GM21576 (cell line): ENCODE data around the gene TMEM150C.

Experiments
- ATAC-seq: cut with Tn5 transposase; IDR thresholded peaks from one replicate; pipeline ENCODE4 v1.9.1; 2021; ENCODE audit warnings: mild to moderate bottlenecking, moderate library complexity; ENCODE audit not compliant: unreplicated experiment

TMEM150C gene

DNA sequence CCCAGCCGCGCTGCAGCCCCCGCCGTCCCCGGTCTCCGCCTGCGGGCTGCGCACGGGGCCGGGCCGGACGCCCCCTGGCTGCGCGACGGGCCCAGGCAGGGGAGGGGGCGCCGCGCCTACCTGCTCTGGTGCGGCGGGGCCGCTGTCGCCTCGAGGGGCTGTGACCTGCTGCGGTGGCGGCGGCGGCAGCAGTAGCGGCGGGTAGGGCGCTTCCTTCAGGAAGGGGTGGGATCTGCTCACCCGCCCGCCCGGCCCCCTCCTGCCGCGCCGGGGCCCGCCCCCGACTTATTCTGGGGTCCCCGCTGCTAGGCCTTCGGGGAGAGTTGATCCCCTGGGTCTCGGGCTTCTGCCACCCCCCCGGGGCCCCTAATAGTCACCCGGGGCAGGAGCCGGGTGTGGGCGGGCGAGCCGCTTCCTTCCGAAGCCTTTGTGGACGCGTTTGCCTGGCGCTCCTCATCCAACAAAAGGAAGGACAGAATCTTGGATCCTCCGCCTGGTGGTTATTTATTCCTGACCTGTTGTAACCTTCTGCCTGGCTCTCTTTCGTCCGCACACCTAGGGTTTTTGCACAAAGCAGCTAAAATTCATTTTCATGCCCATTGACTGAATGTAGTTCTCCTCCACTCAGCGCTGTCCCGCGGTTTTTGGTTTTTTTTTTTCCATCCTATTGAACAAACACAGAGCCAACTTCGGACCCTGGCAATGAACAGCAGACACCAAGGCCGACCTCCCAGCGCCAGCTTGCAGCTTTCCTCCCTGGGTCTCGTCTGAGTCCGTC lies at the start of gene TMEM150C:
TMEM150C (minus strand) TSS at position 203 of the 778 bp plus-strand sequence. CDS start 57,331 bp downstream, outside the sequence.
- ATAC-seq, result no peak

DNA sequence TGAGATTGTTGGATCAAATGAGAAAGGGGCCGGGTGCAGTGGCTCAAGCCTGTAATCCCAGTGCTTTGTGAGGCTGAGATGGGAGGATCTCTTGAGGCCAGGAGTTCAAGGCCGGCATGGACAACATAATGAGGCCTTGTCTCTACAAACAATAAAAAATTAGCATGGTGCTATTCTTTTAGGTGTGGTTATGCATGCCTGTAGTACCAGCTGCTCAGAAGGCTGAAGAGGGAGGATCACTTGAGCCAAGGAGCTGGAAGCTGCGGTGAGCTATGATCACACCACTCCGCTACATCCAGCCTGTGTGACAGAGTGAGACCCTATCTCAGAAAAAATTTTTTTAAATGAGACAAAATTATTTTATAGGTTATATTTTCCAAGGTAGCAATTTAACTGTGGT lies 49.7 kb upstream of the TMEM150C start:
- ATAC-seq, result no peak

DNA sequence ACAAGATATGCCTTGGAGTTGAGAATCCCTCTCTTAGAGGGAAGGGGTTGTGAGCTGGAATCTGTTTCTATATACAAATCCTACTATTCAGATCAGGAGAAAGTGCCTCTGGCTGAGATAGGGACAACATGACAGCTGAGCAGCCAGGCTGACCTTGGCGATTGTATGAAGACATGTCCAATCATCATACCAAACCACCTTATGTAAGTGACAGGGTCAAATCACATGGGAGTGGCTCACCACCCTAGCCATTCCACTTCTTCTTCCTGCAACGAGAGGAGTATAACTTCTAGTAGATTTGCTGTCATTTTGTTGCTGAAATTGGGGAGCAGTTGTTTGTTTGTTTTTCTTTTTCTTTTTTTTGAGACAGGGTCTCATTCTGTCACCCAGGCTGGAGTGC lies 48.3 kb upstream of the TMEM150C start:
- ATAC-seq, result no peak

DNA sequence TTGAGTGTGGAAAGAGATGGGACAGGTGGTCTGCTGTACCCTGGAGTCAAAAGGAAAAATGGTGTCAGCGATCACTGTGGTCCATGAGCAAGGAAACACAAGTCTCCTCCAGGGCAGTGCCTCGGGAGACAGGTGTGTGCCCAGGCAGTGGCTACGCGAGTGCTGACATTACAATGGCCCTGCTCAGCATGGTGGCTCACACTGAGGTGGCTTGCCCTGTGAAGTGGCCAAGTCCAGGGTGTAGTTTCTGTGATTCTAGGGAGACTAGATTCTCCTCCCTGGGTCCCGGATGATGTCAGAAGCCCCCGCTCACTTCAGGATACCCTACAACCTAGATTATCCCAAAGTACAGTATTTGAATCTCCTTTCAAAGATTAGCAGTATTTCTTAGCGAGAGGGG lies 44.8 kb upstream of the TMEM150C start:
- ATAC-seq, result no peak

DNA sequence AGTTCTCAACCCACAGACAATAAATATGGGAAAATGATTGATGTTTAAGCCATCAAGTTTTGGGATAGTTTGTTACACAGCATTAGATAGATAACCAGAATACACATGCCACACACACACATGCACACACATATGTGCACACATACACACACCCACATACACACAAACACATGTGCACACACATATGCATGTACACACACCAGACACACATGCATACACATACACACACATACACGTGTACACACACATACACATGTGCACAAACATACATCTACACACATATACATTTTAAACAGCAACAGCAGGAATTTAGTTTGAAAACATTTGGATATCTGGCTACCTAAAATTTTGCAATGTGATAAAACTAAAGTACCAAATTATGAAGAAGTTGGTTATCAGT lies 42.7 kb upstream of the TMEM150C start:
- no peak for ATAC-seq

DNA sequence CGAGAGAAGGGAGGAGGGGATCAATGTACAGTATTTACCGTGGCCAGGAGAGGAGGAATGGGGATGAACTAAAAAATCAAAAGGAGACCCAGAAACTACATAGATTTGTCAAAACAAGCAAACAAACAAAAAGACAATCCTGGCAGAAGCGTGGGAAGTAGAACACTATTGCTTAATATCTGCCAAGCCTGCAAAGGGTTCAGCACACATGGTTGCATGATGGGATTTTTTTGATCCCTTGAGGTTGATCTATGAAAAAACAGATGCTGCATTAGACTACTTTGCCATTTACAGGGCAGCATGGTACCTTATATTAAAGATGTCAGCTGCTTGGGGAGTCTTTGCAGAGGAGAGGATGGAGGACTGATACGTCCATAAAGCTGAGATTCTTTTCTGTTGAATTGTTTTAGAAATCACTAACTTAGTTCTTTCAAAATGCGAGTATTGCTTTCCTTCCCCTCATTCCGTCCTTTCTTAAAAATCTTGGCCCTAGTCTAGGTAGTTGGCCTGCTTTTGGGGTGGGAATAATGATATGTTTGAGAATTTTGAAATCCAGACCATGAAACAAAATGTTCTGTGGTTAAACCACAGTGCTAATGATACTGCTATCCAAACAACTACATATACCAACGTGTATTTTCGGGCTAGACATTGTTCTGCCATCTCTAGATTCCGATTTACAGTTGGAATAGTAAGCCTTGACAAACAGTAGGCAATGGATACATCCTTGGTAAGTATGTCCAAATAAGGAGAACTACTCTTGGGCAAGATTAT lies 39.6 kb upstream of the TMEM150C start:
- ATAC-seq, result no peak

DNA sequence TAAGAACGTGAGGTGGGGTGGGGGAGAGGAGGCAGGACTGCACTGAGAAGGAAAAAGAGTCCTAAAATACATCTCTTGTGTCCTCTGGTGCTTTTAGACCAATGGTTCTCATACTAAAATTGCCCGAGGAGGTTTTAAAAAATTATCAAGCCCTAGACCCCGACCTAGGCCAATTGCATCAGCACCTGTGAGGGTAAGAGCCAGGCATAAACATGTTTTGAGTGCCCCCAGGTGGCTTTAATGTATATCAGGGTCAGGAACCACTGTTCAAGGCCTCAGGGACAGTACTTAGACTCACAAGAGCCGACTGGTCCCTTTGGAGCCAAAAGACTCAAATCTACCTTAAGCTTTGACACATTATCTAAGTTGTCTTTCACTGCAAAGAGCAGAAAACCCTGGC lies 37.5 kb upstream of the TMEM150C start:
- no peak for ATAC-seq

DNA sequence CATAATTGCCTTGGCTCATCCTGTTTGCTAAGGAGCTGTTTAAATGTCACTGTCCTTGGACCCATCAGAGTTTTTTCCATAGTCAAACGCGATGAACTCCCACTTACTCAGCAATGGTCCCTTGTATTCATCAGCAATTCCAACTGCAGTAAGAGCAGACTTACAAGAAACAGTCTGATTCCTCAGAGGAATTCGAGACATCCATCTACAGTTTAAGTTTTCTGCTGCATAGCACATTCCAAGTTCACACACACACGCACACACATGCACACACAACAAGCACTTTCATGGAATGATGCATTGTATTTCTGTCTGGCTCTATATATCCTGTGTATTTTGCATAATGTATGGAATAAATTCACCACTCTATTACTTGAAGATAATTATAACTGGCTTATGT lies 32.7 kb upstream of the TMEM150C start:
- ATAC-seq, result no peak

DNA sequence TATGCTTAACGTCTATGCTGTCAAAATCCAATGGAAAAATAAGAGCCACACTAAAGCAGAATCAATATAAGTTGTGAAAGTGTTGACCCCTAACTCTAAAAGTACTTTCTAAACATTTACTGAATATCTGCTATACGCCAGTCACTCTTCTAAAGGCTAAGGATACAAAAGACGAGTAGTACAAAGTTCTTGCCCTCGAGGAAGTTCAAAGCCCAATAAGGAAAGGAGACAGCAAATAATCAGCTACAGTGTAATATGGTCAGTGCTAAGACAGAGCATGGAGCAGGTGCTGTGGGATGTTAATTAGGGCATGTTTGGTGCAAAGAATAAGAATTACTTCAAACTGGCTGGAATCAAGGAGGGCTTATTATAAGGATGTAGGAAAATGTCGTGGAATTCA lies 31.6 kb upstream of the TMEM150C start:
- ATAC-seq, result no peak

DNA sequence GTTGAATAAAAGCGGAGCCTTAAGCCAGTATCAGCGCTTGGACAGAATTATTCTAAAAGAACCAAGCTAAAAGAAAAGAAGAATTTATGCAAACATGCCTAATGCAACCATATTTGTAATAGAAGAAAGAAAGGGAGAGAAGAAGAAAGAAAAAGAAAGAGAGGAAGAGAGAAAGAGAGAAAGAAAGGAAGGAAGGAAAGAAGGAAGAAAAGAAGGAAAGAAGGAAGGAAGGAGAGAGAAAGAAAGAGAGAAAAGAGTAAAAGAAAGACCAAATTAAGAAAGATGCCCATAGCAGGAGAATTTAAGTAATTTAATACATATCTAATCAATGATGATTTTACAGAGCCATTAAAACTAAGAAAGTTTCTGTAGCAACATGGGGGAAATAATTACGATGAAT lies 30.9 kb upstream of the TMEM150C start:
- ATAC-seq, result no peak

DNA sequence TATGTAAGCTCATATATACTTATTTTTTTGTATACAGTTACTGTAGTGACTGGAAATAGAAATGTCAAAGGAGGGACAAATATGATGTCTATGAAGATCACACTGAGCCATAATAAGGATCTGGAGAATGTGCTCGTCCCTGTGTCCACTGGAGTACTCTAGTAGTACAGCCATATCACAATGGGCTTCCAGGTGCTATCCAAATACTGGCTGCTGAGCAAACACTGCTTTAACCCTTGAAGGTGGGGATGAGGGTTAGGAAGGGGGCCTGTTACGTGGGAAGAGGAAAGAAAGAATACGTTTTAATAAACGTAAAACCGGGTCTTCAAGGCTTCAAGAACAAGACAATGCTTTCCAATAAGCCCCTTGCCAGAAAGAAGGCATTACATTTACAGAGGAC lies 29.8 kb upstream of the TMEM150C start:
- ATAC-seq, result no peak

DNA sequence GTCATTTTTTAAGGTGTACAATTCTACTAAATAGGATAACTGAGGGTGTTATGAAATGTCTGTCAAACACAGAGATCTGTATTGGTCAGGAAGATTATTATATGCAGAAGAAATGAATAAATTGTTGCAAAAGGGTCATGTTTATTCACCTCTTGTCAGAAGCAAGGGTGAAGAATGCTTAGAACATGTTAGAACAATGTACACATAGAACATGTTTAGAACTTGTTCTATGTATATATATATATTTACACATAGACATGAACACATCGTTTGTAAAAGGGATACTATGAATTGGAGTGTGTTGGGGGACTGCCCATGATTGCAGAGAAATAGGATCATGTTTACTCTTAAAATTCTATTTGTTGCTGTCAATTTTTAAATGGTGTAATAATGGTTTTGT lies 28.0 kb upstream of the TMEM150C start:
- no peak for ATAC-seq

DNA sequence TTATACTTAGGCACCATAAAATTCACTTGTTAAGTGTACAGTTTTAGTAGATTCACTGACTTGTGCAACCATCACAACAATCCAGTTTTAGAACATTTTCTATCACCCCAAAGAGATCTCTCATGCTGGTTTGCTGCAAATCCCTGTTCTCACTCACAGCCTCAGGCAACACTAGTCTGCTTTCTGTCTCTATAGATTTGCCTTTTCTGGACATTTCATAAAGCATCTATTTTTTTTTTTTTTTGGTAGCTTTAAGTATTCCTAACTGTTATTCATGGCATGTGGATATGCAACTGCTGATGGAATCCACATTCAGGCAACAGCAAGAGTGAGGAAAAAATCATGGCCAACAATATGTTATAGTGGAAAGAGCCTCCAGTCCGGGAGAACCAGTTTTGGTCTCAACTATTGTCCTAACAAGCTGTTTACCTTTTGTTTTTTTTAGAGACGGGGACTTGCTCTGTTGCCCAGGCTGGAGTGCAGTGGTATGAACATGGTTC lies 27.0 kb upstream of the TMEM150C start:
- ATAC-seq, result no peak

DNA sequence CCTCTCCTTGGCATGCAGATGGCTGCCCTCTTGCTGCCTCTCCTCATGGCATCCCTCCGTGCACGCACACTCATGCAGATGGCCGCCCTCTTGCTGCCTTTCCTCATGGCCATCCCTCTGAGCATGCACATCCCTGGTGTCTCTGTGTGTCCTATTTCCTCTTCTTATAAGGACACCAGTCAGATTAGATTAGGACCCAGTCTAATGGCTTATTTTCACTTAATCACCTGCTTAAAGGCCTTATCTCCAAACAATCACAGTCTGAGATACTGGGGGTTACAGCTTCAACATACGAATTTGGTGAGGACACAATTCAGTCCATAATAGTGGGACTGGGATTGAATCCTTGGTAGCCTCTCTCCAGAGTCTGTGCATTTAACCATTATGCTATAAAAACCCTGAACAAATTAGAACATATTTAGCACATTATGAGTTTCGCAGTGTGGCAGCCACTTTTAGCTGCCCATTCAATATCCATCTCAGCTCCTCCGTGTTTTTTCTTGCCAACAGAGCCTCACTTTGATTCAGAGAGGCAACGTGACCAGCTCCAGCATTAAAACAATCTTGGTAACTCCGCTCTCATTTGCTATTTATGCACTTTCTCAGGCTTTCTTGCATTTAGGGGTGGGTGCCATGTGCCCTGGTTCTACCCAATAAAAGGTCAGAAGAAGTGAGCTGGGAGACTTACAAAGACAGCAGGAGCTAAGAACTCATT lies 26.2 kb upstream of the TMEM150C start:
- no peak for ATAC-seq

DNA sequence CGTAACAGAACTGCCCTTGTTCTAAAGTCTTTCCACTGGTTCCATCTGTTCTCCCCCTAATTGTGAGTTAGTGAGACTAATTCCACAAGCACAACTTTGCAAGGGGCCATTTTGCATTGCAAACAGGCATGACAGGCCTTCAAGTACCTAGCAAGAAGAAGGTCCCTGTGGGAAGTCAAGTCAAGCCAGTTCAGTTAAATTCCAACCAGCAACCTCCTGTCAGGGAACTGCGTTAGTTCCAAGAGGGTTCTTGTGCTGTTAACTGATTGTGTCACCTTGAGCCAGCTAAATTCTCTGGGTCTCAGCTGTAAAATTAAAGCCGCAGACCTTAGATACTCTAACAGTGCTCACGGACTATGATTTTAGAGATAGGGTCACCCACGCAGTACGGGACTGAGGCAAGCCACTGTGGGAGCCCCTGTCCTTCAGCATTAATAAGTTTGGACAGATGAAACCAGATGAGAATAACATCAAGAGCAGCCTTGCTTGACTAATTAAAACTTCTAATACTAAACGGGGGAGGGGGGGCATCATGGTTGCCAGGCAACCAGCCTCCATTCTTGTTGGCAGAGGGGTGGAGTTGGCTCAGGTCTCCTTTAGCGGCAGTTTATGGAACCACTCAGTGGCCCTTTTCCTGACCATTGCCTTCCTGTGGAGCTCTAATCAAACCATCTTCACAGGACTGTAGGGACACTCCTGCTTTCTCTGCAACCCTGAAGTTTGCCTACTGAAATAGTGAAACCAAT lies 24.1 kb upstream of the TMEM150C start:
- no peak for ATAC-seq

DNA sequence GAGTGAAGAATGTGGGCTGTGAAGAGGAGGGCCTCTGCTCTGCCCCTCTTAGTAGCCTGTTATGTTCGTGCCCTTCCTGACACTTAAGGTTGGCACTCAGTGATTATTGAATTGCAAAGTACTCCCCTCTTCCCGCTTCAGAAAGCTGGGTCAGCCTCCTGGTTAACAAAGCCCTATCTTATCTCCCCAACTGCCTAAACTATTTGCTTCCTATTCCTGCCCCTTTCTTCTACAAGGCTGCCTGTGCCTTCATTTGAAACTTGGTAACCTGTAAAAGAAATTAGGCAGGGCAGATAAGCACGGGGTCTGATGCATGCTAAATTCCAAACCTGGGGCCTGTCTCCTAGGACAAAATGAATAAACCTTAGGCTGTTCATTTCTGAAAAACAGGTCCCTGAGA lies 23.1 kb upstream of the TMEM150C start:
- no peak for ATAC-seq

DNA sequence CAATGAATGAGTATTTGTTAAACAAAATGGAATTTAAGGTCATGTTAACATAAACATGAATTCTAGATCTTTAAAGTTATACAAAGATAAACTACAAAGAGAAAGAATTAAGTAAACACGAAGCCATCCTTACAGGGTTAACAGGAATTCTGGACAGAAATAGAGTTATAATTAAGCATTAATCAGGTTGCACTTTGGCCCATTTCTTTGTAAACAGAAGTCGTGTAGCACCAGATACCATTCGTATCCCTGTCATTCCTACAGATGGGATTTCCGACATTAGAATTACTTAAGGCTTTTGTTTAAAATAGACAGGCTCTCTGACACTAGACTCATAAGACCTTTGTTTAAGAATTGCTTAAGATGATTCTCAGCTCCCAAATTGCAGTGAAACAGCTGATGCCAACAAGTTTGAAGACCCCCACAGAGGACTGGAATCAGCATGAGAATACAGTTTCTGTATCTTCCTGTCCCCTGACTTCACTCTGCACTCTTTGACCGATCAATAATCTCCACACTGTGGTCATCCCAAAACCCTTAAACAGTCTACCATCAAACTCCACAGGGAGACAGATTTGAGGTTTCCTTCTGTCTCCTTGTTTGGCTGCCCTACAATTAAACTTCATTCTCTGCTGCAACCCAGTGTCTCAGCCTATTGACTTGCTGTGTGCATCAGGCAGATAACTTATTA lies 22.3 kb upstream of the TMEM150C start:
- no peak for ATAC-seq

DNA sequence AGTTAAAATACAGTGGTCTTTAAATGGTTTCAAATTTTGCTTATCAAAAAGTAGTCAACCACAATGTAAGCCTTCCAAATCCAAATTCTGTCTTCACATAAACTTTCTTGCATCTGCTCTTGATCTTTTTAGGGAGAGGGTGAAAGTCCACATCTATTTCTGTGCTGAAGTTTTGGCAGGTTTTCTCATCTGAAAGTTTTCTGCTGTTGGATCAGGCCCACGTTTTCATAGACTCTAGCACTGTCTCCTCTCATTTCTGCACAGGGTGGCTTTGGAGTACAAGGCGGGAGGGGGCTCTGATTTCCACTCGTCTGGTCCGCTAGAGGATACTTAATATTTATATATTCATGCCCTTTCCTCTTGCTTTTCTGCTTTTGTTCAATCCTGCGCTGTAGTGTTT lies 18.1 kb upstream of the TMEM150C start:
- ATAC-seq, result no peak

DNA sequence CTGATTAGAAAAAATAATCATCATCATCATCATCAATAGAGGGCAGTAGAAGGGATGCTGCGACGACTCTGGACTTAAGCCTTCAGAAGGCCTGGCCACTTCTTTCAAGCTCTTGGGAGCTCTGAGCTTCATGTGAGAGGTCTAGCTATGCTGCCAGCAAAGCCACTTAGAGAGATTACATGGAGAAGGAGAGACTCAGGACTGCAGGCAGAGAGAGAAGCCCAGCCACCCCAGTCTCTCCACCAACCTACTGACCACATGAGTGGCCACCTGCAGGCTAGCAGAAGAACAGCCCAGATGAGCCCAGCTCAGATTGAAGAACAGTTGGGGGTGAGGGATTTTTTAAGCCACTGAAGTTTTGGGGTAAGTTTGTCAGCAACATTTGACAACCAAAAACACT lies 17.1 kb upstream of the TMEM150C start:
- ATAC-seq, result no peak

DNA sequence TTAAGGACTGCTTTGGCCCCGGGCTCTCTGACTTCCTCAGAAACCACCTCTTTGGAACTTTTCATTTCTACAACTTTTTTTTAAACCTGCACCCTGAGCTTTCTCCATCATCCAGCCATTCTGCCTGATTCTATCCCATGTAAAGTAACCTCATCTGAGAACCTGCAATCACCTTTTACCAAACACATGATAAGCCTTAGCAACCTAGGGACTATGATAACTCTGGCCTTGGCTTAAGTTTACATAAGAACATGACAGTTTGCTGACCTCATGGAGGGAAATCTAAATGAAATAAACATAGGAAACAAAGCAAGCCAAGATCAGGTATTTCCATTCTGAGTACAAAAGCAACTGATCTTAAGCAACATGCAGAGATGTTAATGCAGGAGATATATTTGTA lies 15.7 kb upstream of the TMEM150C start:
- no peak for ATAC-seq
